HG03064 (cell line): Measurements from ENCODE around the gene SLC41A3.

Source experiments
- ATAC-seq: cut with Tn5 transposase; IDR thresholded peaks from one replicate; pipeline ENCODE4 v1.9.1; 2021; ENCODE audit warnings: low read depth; ENCODE audit not compliant: unreplicated experiment

Gene SLC41A3

DNA sequence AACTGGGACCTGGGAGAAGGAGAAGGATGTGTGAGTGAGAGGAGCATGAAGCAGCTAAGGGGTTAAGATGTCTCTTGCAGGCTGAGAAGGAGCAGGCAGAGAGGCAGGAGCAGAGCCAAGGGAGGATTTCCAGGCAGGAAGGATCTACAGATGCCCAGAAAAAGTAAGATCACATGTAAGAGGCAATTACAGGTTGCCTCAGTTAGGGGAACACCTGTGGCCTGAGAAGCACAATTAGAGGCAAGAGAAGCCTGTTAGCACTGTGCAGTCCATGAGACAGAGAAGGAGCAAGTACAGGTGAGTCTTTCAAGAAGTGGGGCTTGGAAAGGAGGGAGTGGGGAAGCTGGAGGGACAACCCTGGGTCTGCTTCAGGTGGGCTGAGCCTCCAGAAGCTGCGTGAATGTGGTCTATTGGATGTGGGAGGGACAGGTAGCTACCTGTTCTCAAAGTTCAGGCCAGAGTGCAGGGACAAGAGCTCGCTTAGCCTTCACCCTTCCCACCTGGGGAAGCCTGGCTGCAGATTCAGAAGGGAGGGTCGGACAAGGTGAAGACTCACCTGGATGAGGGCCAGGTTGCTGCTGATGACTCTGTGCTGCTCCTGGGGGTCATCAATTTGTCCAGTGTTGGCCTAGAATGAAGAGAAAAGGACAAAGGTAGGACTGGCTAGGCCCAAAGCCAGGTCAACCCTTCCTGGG lies 50.7 kb downstream of the SLC41A3 start:
- ATAC-seq = no peak

DNA sequence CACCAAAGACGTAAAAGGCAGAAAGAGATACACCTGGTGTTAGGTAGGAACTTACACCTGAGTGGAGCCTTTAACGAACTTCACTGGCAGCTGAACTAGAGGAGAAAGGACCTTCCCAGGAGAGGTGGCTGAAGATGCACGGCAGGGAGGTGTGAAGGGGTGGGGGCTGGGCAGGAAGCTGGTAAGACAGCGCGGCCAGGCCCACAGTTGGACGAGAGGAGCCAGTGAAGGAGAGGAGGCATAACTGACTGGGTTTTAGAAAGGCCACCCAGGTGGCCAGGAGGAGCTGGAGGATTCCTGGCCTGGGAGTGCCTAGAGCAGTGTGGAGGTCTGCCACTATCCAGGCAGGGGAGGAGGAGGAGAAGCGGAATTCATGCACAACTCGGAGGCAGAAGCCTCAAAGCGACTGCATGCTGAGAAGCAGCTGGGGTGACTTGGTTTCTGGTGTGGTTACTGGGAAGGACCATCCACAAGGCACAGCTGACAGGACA lies 51.9 kb downstream of the SLC41A3 start:
- no peak for ATAC-seq

DNA sequence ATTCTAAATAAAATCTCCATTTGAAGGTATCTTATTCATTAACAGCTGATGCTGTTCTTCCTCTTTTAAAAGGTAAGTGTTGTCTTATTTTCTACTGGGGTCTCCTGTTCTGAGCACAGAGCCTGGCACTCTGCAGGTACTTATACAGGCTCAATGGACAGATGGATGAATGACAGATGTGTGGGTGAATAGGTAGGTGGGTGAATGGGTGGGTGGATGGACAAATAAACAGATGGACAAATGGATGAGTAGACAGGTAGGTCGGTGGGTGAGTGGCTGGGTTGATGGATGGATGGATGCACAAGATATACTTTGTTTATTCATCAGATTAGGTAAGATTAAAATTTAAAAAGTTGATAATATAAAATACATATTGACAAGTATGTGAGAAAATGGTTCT lies 53.5 kb downstream of the SLC41A3 start:
- no peak for ATAC-seq

DNA sequence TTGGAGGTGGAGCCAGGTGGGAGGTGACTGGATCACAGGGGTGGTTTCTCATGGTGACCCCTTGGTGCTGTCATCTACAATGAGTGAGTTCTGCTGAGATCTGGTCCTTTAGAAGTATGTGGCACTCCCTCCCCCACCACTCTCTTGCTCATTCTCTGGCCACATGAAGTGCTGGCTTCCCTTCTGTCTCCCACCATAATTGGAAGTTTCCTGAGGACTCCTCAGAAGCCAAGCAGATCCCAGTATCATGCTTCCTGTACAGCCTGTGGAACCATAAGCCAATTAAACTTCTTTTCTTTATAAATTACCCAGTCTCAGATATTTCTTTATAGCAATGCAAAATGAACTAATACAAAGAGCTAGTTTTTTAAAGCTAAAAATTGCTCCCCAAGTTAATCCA lies 54.7 kb downstream of the SLC41A3 start:
- no peak for ATAC-seq

DNA sequence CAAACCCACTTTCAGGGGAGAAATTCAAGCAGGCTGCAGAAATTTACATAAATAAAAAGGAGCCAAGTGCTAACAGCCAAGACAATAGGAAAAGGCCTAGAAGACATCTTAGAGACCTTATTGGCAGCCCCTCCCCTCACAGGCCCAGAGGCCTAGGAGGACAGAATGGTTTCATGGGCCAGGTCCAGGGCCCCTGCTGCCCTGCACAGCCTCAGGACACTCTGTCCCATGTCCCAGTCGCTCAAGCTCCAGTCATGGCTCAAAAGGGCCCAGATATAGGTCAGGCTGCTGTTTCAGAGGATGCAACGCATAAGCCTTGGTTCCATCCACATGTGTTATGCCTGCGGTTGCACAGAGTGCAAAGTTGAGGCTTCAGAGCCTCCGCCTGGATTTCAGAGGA lies 55.8 kb downstream of the SLC41A3 start:
- ATAC-seq = no peak

DNA sequence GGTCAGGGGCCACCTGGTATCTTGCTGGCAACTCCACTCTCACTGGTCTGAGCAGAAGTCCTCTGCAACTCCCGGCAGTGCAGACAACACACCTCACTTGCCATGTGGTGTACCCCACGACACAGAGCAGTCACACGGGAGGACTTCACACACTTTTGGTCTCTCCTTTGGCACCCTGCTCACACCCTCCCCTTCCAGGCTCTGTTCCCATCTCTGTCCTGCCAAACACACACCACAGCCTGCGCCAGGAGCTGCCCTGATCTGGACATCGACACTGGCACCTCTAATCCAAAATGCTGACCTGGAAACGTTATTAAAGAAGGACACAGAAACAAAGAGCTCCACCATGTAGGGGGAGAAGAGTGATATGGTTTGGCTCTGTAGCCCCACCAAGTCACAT lies 57.2 kb downstream of the SLC41A3 start:
- no peak for ATAC-seq

DNA sequence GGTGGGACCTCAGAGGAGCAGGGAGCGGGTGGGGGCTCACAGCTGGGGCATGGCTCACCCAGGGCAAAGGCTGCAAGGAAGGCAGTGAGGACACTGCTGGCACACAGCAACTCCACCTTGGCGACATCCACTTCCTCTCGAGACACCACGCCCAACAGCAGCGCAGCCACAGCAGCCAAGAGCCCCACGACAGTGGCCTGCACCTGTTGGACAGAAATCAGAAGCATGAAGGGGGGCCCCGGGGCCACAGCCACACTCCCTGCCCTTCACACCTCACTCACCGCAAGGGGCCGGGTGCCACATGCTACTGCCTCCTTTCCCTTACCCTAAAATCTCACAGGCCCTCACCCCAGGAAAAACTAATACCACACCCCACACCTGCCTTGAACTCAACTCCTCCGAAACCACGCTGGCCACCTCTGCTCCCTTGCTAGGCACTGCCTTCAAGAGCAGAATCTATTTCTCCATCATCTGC lies 57.6 kb downstream of the SLC41A3 start:
- ATAC-seq = no peak

DNA sequence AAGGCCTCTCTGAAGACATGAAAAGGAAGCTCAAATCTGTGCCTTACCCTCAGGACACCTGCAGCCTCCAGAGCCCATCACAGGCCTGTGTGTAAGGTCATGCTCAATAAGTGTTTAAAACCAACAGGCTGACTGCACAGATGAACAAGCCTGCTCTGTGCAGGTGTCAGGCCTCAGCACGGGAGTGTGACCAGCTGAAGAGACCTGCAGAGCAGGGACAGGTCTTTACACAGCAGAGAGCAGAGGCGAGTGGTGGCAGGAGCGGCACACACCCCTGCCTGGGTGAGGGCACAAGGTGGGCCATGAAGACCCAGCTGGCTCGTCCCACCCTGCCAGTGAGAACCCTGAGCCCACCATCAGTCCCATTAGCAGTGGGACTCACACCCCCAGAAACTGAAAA lies 58.1 kb downstream of the SLC41A3 start:
- no peak for ATAC-seq

DNA sequence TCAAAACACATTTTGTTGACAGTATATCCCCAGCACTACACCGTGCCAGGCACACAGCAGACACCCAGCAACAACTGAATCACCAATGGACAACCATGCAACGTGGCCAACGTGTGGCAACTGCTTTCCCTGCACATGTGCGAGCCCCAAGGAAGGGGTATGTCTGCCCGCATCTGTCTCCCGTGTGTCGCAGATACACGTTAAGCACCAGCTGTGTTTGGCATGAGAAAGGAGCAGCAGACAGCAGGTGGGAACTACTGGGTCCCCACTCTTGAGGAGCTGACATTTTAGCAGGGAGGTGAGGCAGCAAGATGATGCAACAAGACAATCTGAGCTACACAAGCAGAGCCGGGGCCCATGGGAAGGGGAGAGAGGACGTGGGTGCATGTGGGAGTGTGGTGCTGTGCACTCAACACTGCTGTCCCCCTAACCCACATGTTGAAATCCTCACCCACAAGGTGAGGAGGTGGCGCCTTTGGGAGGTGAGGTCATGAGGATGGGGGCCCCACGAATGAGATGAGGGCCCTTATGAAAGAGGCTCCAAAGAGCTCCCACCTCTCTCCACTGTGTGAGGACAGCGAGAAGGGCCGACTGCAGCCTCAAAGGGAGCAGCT lies 58.7 kb downstream of the SLC41A3 start:
- ATAC-seq = no peak

DNA sequence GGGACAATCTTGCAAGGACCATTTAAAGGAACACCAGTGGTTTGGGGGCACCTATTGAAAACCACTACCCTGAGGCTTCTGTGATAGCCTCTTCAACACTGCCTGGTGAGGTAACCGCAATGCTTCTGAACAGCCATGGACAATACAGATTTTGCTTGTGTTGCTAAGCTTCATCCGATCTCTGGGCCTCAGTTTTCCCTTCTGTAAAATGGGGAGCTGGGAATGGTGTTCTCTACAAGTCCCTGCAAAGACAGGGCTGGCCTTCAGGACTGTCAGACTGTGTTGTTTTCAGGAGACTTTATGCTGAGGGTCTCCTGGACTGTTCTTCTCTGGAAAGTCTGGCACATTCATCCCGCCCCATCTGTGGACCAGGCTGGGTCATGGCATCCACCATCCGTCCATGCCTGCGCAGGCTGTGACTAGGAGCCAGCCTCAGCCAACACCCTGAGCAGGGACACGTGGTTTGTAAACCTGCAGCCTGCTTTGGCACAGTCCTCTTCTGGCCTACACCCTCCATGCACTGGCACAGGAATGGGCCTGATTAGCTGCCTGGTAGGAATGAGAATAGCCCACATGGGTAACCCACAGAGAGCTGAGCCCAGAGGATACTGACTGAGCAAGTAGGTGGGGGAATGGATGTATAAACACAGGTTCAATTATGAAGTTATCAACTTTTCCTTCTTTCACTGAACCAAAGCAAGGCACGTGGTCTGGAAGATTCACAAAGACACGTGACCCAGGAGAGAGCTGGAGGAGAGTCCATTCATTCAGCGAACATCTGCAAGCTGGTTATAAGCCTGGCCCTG lies 59.7 kb downstream of the SLC41A3 start:
- no peak for ATAC-seq

DNA sequence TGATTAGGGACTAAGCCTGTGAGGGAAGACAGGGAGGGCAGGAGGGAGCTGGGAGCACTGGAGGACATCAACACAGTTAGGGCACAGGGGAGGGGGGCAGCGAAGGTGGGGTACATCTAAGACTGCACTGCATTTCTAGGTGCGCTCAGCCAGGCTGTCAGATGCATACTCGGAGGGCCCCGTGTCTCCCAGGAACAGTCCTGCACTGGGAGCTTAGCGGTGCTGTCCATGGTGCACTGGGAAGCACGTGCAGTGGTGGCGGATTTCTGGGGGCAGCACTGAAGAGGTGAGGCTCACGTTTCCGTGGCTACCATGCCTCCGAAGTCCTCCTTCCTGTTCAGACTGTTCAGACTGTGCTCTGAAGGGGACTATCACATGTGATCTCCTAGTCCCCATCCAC lies 60.5 kb downstream of the SLC41A3 start:
- ATAC-seq = no peak

DNA sequence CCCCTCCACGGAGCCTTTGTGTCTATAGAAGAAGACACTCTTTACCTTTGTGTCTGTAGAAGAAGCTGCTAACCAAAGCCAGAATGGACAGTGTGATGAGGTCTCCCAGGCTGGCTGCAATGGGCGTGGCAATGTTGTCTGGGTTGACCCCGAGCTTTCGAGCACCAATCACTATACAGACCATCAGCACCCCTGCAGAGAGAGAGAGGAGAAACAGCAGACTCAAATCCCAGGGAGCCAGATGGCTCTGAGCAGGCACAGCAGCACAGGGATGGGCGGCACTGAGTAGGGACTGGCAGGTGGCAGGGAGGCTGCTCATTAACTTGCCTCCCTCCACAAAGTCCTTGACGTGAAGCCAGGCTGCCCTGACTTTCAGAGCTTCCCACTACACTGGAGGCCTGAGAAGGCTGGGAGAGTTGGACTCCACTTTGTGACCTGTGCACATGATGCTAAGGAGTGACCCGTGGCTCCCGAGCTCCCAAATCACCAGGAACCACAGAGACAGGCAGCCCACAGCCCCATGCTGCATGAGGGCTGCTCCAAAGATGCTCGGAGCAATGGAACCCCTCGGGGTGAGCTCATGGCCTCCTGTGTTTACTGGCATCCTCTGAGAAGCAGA lies 61.1 kb downstream of the SLC41A3 start:
- no peak for ATAC-seq

DNA sequence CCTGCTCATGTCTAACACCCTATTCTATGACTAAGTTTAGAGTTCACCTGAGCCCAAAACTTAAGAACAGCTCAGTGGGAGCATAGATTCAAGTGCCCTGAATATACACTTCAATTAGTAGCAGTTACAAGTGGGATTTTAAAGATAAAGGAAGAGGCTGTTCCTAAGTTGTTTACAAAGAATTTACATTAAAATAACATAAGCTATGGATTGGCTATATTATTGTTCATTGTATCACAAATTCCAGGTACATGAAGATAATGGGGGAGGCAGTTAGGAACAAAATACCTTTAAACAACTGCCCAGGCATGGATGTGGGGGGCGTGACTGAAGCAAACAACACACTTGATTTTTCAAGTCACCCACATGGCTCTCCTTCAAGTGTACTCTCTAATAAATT lies 62.2 kb downstream of the SLC41A3 start:
- ATAC-seq = no peak

DNA sequence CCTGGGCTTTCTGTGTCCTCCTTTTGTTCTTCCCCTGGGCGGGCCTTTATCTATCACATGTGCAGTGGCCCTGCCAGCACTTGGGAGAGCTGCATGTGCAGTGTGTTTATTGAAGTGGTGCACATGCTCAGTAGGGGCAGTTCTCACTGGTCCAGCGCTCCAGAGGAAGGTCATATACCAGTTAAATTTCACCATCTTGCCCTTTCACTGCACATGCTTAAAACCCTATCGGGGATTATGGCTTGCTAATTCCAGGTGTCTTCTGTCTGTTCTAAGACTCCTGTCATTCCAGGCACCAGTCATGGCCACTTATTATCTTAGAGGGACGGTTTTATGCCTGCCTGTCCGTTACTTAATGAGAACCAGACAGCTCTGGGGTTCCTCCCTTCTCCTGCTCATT lies 62.7 kb downstream of the SLC41A3 start:
- no peak for ATAC-seq

DNA sequence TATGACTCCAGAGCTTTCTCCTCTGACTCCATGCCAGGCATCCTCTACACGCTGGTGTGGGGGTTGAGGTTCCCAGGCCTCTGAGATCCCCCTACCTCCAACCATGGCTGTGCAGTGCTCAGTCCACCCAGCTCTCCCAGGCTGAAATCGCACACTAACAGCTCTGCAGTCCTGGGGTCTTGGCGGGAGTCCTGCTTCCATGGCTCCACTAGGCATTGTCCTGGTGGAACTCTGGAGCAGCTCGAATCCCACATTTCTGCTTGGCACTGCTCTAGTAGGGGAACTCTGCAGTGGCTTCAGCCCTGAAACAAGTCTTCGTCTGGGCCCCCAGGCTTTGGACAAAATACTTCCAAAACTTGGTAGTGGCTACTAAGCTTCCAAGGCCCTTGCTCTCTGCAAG lies 64.2 kb downstream of the SLC41A3 start:
- no peak for ATAC-seq

DNA sequence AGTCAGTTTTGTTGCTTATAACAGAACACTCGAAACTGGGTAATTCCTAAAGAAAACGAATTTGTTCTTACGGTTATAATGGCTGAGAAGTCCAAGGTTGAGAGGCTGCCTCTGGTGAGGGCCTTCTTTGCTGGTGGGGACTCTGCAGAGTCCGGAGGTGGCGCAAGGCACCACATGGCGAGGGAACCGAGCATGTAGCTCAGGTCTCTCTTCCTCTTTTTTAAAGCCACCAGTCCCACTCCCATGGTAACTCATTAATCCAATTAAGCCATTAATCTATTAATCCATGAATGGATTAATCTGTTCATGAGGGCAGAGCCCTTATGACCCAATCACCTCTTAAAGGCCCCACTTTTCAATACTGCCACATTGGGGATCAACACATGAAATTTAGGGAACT lies 64.9 kb downstream of the SLC41A3 start:
- ATAC-seq = no peak

DNA sequence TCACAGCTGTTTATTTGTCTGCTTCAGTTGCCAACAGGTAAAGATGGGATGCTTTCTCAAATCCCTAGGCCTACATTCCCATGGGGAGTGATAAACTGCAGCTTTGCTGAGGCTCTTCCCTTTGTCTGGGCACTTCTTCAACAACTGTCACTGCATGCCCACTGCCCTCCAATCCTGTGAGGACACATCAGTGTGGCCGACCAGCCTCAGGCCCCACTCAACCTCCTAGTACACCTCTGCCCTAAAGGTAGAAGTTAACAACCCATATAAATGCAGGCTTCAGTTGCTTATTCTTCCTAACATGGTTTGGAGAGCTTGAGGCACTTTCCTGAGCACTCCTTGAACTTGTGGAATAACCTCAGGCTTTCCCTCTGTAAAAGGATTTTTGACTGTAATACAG lies 65.4 kb downstream of the SLC41A3 start:
- ATAC-seq = no peak

DNA sequence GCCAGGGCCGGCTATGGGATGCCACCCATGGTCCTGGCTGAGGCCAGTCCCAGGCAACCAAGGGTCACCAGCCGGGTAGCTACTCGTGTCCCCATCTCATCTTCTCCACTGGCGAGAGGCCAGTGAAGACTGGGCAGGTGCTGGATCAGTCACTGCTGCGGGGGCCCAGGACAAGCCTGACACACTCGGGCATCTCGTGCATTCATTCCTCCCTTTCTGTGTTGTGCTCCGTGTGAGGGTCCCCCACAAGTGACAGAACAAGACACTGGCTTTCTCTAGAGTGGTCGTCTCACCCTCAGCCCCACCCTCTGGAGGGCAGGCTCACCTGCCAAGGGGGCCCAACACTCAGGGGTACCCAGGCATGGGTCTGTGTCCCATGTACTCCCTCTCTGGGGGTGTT lies 66.6 kb downstream of the SLC41A3 start:
- no peak for ATAC-seq

DNA sequence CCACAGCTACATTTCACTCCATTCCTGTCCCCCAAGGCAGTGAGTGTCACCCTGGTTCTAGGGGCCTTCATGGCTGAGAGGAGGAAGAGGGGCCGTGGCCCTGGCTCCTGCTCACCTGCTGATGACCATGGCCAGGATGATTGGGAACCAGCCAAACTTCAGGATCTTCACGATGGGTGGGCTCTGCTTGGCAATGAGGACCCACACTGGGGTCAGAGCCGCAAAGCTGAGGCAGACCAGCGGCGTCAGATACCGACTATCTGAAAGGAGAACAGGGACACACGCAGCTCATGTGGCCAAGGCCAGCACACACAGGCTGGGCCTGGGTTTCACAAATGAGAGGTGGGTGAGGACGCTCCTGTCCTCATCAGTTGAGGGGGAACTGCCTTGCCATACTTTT lies 67.3 kb downstream of the SLC41A3 start:
- no peak for ATAC-seq

DNA sequence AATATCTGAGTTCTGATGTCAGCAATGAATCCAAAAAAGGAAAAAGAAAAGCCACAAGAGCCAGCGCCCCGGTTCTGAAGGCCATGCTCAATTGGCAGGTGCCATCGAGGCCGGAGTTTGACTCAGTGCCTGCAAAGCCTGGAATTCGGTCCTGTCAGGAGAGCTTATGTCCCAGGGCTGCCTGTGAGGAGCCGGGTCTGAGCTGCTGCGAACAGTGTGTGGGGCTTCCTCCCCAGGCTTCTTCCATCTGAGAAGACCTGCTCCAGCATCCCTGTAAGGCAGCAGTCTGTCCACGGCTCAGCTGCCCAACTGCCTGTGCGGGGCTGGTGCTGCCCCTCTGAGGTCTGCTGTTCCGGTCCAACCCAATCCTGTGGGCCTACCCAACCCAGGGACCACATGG lies 68.8 kb downstream of the SLC41A3 start:
- no peak for ATAC-seq

DNA sequence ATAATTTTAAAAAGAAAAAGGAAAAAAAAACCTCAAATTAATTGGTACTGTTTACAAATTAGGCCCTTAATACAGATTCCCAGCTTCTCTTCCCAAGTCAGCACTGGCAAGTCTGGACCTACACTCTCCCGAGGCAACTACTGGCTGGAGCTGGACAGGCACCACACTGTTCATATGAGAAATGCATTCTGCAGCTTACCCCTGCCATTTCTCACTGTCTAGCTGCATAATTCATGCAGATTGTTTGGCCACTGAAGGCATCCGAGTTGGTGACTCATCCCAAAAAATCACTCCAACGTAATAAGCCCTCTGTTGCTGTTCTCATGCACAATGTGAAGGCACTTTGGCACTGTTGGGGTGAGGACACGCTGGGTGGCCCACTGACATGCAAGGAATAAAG lies 69.7 kb downstream of the SLC41A3 start:
- no peak for ATAC-seq
